Measurements from ENCODE around the gene PHF20.
A peak's percentile ranks its signal among the peaks of the same experiment; 100 is the strongest.
"Not testable (repeated sequence)": the region's sequence is repeated elsewhere in the genome, so short reads cannot be mapped to it uniquely, and the experiment has no call there.

Gene PHF20

DNA sequence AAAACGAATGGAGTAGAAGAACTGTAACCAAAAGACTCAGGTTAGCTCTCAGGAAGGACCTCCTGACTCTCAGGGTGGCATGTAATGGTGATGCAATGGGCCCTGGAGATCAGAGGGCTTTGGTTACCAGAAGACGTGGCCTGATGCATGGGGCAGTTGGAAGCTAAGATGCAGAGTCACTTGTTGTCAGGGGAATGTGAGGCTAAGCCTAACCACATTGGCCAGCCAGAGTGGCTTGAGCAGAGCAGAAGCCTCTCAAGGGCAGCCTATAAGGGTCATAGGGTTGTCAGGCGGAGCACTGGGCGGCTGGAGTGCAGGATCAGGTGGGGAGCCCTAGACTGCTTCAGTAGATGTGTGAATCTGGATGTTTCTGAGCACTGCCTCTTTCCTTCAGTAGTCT lies 202.4 kb downstream of the PHF20 start:
- no peak for DNase-seq (ENCODE audit: low read depth in 2 of 2)

DNA sequence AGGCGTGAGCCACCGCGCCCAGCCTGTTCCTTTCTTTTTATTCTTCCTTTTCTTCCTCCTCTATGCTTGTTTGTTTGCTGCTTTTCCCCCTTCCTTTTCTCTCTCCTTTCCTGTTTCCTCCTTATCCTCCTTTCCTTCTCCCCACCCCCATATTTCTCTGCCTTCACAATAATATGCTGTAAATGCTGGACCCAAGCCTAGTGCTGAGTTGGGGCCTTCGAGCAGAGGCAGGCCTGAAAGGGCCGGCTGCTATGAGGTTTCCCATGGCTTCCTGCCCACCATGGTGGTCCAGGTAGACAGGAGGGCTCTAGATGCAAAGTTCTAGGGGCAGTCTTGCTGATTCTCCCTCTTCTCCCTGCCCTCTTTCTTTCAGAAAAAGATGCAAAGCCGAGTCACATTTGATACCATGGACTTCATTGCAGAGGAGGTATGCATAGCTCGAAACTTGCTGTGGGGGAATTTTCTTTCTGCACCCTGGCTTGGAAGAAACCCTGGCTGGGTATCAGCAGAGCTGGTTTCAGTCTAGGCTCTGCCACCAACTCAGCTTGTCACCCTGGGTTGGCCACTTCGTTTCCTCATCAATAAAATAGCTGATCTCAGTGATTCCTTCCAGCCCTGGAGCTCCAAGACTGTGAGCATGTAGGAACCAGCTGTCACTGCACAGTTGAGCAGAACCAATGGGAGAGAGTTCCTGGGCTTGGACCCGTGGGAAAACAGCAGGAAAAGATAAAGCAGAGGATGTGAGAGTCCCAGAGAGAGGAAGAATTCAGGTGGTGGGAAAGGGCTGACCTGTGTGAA lies 204.0 kb downstream of the PHF20 start:
- DNase-seq (ENCODE audit: low read depth in 2 of 2), result no peak

DNA sequence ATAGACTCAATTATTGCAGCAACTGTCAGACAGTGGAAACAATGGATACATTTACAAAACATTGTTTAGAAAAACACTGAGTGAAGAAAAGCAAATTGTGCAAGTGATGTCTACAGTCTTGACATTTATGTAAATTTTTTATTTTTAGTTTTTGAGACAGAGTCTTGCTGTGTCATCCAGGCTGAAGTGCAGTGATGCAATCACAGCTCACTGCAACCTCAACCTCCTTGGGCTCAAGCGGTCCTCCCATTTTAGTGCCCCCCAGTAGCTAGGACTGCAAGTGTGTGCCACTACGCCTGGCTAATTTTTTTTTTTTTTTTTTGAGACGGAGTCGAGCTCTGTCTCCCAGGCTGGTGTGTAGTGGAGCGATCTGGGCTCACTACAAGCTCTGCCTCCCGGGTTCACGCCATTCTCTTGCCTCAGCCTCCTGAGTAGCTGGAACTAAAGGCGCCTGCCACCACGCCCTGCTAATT lies 206.3 kb downstream of the PHF20 start:
- DNase-seq (ENCODE audit: low read depth in 2 of 2), result no peak

DNA sequence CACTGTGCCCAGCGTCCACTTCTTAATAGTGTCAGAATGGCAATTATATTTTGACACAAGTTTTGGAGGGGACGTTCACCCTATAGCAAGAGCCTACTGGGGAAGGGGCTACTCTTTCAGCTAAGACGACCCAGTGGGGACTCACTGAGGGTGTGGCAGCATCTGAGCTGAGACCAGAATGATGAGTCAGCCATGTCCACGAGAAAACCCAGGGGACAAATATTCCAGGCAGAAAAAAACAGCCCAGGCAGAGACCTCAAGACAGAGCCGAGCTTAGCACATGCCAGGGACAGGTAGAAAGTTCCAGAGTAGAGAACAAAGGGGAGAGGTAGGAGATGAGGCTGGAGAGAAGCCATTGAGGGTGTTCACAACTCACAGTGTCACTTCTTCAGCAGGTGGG lies 207.7 kb downstream of the PHF20 start:
- DNase-seq (ENCODE audit: low read depth in 2 of 2), result no peak

DNA sequence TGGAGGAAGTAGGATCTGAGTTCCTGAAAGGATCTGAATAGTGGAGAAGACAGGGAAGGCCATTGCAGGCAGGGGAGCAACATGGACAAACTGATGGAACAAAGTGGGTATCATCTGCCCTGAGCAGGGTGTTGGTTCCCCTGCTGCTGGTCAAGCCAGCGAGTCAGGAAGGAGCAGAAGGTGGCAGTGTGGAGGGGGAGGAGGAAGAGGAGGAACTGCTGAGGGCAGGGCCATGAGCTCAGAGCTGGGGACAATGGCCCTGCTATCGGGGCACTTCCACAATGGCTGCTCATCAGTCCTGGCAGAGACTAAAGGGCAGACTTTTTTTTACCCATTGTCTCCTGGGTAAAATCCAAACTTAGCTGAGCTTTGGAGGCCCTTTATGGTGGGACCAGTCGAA lies 210.2 kb downstream of the PHF20 start:
- no peak for DNase-seq (ENCODE audit: low read depth in 2 of 2)

DNA sequence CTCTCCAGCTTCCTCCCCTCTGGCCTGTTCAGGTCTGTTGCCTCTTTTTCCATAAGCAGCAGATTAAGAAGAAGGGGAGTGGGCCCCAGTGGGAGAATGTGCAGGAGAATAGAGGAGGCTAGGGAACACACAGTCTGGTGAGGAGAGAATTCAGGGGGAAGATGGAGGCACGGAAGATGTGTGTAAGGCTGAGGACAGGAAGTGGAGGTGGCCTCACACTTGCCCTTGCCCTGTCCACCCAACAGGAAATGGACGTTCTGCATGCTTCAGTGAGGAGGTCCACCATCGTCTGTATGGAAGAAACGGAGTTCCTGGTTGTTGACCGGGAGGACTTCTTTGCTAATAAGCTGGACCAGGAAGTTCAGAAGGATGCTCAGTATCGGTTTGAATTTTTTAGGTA lies 212.6 kb downstream of the PHF20 start:
- DNase-seq (ENCODE audit: low read depth in 2 of 2), result no peak

DNA sequence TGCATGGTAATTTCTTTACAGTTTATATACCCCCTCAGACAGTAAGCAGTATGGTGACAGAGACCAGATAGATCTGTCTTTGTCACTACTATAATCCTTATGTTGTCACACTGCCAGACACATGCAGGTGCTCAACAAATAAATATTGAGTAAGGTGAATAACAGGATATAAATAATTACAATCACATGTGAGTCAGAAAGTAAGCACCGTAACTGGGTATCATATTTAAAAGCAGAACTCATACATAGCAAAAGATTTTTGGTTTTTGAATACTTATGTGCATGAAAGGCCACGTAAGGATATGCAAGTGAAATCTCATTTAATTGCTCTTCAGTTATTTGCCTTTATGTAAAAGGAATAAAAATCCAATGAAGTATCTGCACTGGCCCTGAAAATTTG lies 214.0 kb downstream of the PHF20 start:
- no peak for DNase-seq (ENCODE audit: low read depth in 2 of 2)

DNA sequence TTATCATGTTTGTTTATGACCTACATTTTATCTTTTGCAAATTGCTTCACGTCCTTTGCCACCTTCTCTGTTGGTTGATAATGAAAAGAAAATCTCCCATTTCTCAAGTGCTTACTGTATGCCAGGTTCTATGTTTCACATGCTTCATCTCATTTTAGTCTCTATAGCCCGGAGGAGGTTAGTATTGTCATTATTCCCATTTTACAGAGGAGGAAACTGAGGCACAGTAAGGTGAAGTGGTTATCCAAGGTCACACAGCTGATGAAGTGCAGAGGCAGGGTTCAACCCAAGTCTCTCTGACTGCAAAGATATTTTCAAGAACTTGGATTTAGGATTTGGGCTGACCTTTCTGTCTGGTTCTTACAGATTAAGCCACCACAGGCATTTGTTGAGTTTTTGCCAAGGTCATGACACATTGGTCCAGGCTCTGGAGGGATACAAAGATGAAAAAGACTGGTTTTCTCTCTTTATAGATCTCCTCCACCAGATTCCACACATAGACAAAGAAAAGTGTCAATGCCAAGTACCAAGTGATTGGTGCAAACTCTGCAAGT lies 217.2 kb downstream of the PHF20 start:
- DNase-seq (ENCODE audit: low read depth in 2 of 2), result no peak

DNA sequence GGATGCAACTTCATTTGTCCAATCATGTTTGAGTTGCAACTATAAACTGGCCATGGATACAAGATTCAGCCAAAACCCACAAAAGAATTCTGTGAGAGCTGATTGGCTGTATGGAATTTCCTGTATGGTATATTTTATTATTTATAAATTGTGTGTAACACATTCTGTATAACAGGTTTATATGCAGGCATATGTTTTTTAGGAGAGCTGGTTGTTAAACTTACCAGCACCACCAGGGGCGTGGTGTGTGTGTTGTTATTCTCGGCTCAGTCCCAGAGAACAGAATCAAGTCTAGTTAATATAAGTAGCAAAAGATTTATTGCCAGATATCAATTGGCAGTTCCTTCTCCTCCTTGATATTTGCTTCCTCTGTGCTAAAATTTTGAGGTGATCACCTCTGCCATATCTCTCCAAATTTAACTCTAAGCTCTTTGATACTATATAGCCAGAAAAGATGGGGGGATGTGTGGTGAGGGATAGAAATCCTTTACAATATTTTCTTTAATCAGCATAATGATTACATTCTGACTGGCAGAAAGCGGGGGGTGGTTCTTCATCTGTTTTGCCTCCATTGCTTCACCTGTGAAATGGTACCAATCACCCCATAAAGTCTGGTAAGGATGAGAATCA lies 219.4 kb downstream of the PHF20 start:
- DNase-seq (ENCODE audit: low read depth in 2 of 2), result no peak

DNA sequence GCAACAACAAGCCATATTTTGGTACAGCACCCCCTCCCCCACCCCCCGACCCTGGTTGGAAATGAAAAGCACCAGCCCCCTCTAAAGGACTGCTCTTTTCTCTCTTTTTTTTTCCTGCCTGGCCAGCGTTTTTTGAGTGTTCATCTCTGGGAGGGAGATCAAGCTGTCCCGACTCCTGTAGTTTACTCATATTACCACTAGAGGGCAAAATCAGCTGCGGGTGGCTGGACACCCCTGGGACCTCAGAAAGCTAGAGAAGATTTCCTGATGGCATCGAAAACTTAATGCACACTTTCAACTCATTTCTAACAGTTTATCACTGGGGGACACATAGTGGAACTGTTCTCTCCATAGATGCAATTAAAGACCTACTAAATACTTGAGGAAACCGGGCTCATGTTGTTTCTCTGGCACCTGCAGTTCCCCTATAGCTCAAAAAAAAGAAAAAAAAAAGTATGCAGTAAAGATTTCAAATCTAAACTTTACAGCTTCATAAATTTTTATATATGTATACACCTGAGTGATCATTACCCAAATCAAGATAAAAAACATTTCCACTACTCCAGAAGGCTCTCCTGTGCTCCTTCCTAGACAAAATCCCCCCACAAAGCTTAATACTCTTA lies 221.0 kb downstream of the PHF20 start:
- DNase-seq (ENCODE audit: low read depth in 2 of 2), result peak; percentile 2 to 3

DNA sequence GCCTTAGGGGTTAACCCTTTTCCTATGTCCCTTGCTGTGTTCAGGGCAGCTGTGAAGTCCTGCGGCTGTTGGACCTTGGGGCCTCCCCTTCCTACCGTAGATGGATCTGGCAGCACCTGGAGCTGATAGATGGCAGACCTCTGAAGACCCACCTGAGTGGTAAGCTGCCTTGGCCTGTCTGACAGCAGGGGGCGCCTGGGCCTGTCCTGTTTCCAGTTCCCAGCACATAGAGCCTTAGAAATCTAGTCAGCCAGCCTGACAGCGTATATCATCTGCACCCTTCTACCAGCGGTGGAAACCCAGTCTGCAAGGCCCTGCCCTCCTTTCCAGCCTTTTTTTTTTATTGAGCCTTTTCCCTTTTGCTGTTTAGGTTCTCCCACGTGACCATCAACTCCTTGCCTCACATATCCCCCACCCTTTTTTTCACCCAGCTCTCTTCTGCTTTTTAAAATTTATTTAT lies 223.2 kb downstream of the PHF20 start:
- DNase-seq (ENCODE audit: low read depth in 2 of 2), result peak; percentile 58 to 74

DNA sequence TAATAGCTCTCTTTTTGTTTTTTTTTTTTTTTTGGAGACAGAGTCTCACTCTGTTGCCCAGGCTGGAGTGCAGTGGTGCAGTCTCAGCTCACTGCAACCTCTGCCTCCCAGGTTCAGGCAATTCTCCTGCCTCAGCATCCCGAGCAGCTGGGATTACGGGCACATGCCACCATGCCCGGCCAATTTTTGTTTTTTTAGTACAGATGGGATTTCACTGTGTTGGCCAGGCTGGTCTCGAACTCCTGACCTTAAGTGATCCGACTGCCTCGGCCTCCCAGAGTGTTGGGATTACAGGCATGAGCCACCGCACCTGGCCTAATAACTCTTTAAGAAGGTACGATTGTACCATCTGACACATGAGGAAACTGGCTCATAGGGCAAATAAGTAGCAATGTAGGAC lies 224.7 kb downstream of the PHF20 start:
- DNase-seq (ENCODE audit: low read depth in 2 of 2), result not testable (repeated sequence)

Measured in stimulated activated CD8-positive, alpha-beta memory T cell treated with anti-CD3 and anti-CD28 coated beads, Interleukin-7, amount 100 ng/mL, for 1 hour (primary cell).